ENCODE data around the gene ARFGAP3. TPM values are rescaled to one million over a fixed set of nuclear protein-coding genes. Genes with fewer than 3 reads are reported as not detected.

ARFGAP3 gene
- total RNA-seq, result 10 to 100 TPM; 39.4 to 41.0 TPM
- 10 to 100 TPM; 37.0 TPM for polyA plus RNA-seq (ENCODE audit: insufficient read length in 2 of 2)
- long read RNA-seq, donor 1, transcript ARFGAP3-201 (16 exons, 2,857 nt), result major isoform, 10 of 24 reads
- long read RNA-seq, donor 1, partial matches to known transcripts, result 14 of 24 reads
- long read RNA-seq, donor 1, other reads (novel, unspliced or antisense), result 0 of 24 reads
- long read RNA-seq, donor 2, partial matches to known transcripts, result 0 of 1 reads
- long read RNA-seq, donor 2, other reads (novel, unspliced or antisense), result 0 of 1 reads
- long read RNA-seq, donor 3, partial matches to known transcripts, result 0 of 4 reads
- long read RNA-seq, donor 3, other reads (novel, unspliced or antisense), result 0 of 4 reads
- long read RNA-seq, donor 4, transcript ARFGAP3-201 (16 exons, 2,857 nt), result major isoform, 5 of 19 reads
- long read RNA-seq, donor 4, partial matches to known transcripts, result 14 of 19 reads
- long read RNA-seq, donor 4, other reads (novel, unspliced or antisense), result 0 of 19 reads

GRCh38 chr22:42856865-42857704 is at the start of gene ARFGAP3:
ARFGAP3 (minus strand) TSS chr22:42857273; CDS start chr22:42857182, 91 bp downstream.
- Histone ChIP-seq H3K9me3 (ENCODE audit: control insufficient read depth, insufficient read depth, low read length) (no peaks in the 10 kb centered on the region), H3K27me3 (ENCODE audit: control insufficient read depth, insufficient read depth, low read length) (no peaks in the 10 kb centered on the region), H3K4me3 (ENCODE audit: low read depth, low read length) (peak within 1 kb of the TSS; percentile 74), H3K36me3 (ENCODE audit: control insufficient read depth, insufficient read depth, low read length) (peaks cover 4% of the 10 kb centered on the region), H3K27ac (ENCODE audit: low read depth, low read length) (peak within 1 kb of the TSS; percentile 92), H3K4me1 (ENCODE audit: control insufficient read depth, insufficient read depth, low read length) (peaks cover 42% of the 10 kb centered on the region)
- DNase-seq (ENCODE audit: low read depth in 4 of 6, low spot score in 6 of 6), result peak; percentile 80 to 98 (median 91)
- 5% methylated on average over 110 of the region's 111 CpGs for WGBS (ENCODE audit: insufficient coverage)

- Histone ChIP-seq H3K27me3 (ENCODE audit: control insufficient read depth, insufficient read depth, low read length) (no peaks in the 10 kb centered on the region), H3K36me3 (ENCODE audit: control insufficient read depth, insufficient read depth, low read length) (peaks cover 19% of the 10 kb centered on the region), H3K4me3 (ENCODE audit: low read depth, low read length) (no peak overlapping the region), H3K9me3 (ENCODE audit: control insufficient read depth, insufficient read depth, low read length) (no peaks in the 10 kb centered on the region), H3K27ac (ENCODE audit: low read depth, low read length) (no peak overlapping the region), H3K4me1 (ENCODE audit: control insufficient read depth, insufficient read depth, low read length) (peaks cover 65% of the 10 kb centered on the region)
- WGBS (ENCODE audit: insufficient coverage), result 55% methylated on average over 5 of the region's 5 CpGs
- peak in 1 of 6 donors; percentile 29 for DNase-seq (ENCODE audit: low read depth in 4 of 6, low spot score in 6 of 6)
These were observed 48.7 kb upstream of the ARFGAP3 start for GRCh38 chr22:42905702-42906183.

DNA sequence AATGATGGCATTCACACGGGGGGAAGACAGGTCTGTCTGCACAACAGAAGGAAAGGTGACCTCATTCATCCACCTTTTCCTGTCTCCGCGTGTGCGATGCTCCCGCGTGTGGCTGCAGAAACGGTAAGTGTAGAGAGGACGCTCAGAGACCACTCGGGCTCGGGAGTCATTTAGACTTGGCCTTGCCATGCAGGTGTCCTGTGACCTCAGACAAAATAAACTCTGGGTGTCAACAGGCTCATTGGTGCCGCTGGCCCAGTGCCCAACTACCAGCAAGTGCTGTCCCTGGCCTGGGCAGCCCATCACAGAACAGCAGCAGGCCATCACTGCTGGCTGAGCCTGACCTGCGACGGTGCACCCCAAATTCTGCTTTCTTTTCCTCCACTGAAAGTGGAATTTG is 48.1 kb upstream of the ARFGAP3 start:
- DNase-seq (ENCODE audit: low read depth in 4 of 6, low spot score in 6 of 6), result no peak
- Histone ChIP-seq H3K36me3 (ENCODE audit: control insufficient read depth, insufficient read depth, low read length) (peaks cover 14% of the 10 kb centered on the region), H3K4me1 (ENCODE audit: control insufficient read depth, insufficient read depth, low read length) (peaks cover 61% of the 10 kb centered on the region), H3K27me3 (ENCODE audit: control insufficient read depth, insufficient read depth, low read length) (no peaks in the 10 kb centered on the region), H3K27ac (ENCODE audit: low read depth, low read length) (no peak overlapping the region), H3K9me3 (ENCODE audit: control insufficient read depth, insufficient read depth, low read length) (no peaks in the 10 kb centered on the region), H3K4me3 (ENCODE audit: low read depth, low read length) (no peak overlapping the region)
- WGBS (ENCODE audit: insufficient coverage), result 56% methylated on average over 13 of the region's 13 CpGs

DNA sequence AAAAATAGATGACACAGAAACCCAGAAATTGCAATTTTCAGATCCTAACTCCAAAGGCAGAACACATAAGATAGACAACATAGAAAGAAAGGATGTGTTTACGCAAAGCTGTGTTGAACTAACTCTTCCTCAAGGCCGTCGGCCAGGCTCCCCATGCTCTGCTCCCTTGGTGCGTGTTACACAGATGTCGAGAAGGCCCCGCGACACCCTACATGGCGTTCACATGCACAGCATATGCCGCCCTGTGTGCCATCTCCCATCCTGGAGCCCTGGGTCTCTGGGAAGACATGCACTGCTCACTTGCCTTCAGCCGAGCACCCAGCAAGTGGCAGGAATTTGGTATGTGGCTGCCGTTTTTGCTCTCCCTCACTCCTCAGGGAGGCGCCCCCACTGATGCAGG is 47.0 kb upstream of the ARFGAP3 start:
- no peak overlapping the region for H3K4me3 ChIP-seq (ENCODE audit: low read depth, low read length)
- WGBS (ENCODE audit: insufficient coverage), result 77% methylated on average over 12 of the region's 12 CpGs
- H3K4me1 ChIP-seq (ENCODE audit: control insufficient read depth, insufficient read depth, low read length), result peaks cover 52% of the 10 kb centered on the region
- H3K36me3 ChIP-seq (ENCODE audit: control insufficient read depth, insufficient read depth, low read length), result peaks cover 14% of the 10 kb centered on the region
- H3K9me3 ChIP-seq (ENCODE audit: control insufficient read depth, insufficient read depth, low read length), result no peaks in the 10 kb centered on the region
- peak in 1 of 6 donors; percentile 26 for DNase-seq (ENCODE audit: low read depth in 4 of 6, low spot score in 6 of 6)
- no peak overlapping the region for H3K27ac ChIP-seq (ENCODE audit: low read depth, low read length)
- no peaks in the 10 kb centered on the region for H3K27me3 ChIP-seq (ENCODE audit: control insufficient read depth, insufficient read depth, low read length)

- Histone ChIP-seq H3K4me1 (ENCODE audit: control insufficient read depth, insufficient read depth, low read length) (peaks cover 41% of the 10 kb centered on the region), H3K27ac (ENCODE audit: low read depth, low read length) (no peak overlapping the region), H3K36me3 (ENCODE audit: control insufficient read depth, insufficient read depth, low read length) (peaks cover 12% of the 10 kb centered on the region), H3K27me3 (ENCODE audit: control insufficient read depth, insufficient read depth, low read length) (no peaks in the 10 kb centered on the region), H3K9me3 (ENCODE audit: control insufficient read depth, insufficient read depth, low read length) (no peaks in the 10 kb centered on the region), H3K4me3 (ENCODE audit: low read depth, low read length) (no peak overlapping the region)
- DNase-seq (ENCODE audit: low read depth in 4 of 6, low spot score in 6 of 6), result no peak
- WGBS (ENCODE audit: insufficient coverage), result 86% methylated on average over 12 of the region's 15 CpGs
These were observed 45.9 kb upstream of the ARFGAP3 start for GRCh38 chr22:42902875-42903510.

DNA sequence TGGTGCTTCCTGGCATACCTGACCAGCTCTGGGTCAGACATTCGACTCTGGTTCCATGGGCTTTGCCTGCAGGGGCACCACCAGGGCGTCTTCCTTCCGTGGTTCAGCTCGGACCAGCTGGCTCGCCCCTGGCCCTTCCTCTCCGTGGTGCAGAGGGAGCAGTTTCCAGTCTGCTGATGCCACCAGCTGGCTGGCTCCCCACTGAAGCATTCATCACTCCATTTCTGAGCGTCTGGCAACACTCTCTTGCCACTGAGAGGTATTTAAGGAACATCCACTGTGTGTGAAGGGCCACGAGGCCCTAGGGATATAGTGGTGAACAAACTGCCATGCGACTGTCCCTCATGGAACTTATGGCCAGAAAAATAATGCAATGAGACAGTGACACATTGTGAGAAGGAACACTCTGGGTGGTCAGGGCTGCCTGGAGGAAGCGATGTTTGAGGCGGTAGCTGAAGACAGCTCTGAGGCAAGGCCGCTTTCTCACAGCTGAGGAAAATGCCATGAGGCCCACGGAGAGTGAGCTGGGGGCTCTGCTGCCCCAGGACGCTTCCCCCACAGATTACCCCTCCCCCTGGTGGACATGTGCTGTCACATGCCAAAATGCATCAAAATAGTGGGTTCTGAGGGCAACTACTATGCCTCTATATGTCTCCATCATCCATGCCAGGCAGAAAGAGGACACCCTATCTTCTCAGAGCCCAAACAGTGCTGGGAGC is 44.9 kb upstream of the ARFGAP3 start:
- H3K27ac ChIP-seq (ENCODE audit: low read depth, low read length), result no peak overlapping the region

GRCh38 chr22:42897960-42898359 is 40.9 kb upstream of the ARFGAP3 start:
- Histone ChIP-seq H3K36me3 (ENCODE audit: control insufficient read depth, insufficient read depth, low read length) (peaks cover 15% of the 10 kb centered on the region), H3K9me3 (ENCODE audit: control insufficient read depth, insufficient read depth, low read length) (no peaks in the 10 kb centered on the region), H3K27ac (ENCODE audit: low read depth, low read length) (no peak overlapping the region), H3K4me1 (ENCODE audit: control insufficient read depth, insufficient read depth, low read length) (peaks cover 15% of the 10 kb centered on the region), H3K4me3 (ENCODE audit: low read depth, low read length) (no peak overlapping the region), H3K27me3 (ENCODE audit: control insufficient read depth, insufficient read depth, low read length) (no peaks in the 10 kb centered on the region)
- no peak for DNase-seq (ENCODE audit: low read depth in 4 of 6, low spot score in 6 of 6)
- WGBS (ENCODE audit: insufficient coverage), result 94% methylated on average over 7 of the region's 7 CpGs

More for the DNA sequence above, 44.9 kb upstream of the ARFGAP3 start:
- WGBS (ENCODE audit: insufficient coverage), result 53% methylated on average over 10 of the region's 14 CpGs
- Histone ChIP-seq H3K4me3 (ENCODE audit: low read depth, low read length) (no peak overlapping the region), H3K36me3 (ENCODE audit: control insufficient read depth, insufficient read depth, low read length) (peaks cover 8% of the 10 kb centered on the region), H3K9me3 (ENCODE audit: control insufficient read depth, insufficient read depth, low read length) (no peaks in the 10 kb centered on the region), H3K27me3 (ENCODE audit: control insufficient read depth, insufficient read depth, low read length) (no peaks in the 10 kb centered on the region), H3K4me1 (ENCODE audit: control insufficient read depth, insufficient read depth, low read length) (peaks cover 31% of the 10 kb centered on the region)
- DNase-seq (ENCODE audit: low read depth in 4 of 6, low spot score in 6 of 6), result peak in 2 of 6 donors; percentile 23 to 49

GRCh38 chr22:42895541-42895981 is 38.5 kb upstream of the ARFGAP3 start:
- no peak overlapping the region for H3K27ac ChIP-seq (ENCODE audit: low read depth, low read length)
- no peak for DNase-seq (ENCODE audit: low read depth in 4 of 6, low spot score in 6 of 6)
- H3K36me3 ChIP-seq (ENCODE audit: control insufficient read depth, insufficient read depth, low read length), result peaks cover 27% of the 10 kb centered on the region
- no peaks in the 10 kb centered on the region for H3K9me3 ChIP-seq (ENCODE audit: control insufficient read depth, insufficient read depth, low read length)
- H3K4me1 ChIP-seq (ENCODE audit: control insufficient read depth, insufficient read depth, low read length), result peaks cover 6% of the 10 kb centered on the region
- H3K27me3 ChIP-seq (ENCODE audit: control insufficient read depth, insufficient read depth, low read length), result no peaks in the 10 kb centered on the region
- 44% methylated on average over 8 of the region's 9 CpGs for WGBS (ENCODE audit: insufficient coverage)
- no peak overlapping the region for H3K4me3 ChIP-seq (ENCODE audit: low read depth, low read length)

All from spinal cord (tissue), 10 donors.